GM19025 (cell line): ENCODE results near the gene NRXN2.
A peak's percentile ranks its signal among the peaks of the same experiment; 100 is the strongest.

Experiments
- ATAC-seq: cut with Tn5 transposase; IDR thresholded peaks from one replicate; pipeline ENCODE4 v1.9.1; 2021; ENCODE audit warnings: mild to moderate bottlenecking, low read depth, moderate library complexity; ENCODE audit not compliant: unreplicated experiment

The NRXN2 gene

DNA sequence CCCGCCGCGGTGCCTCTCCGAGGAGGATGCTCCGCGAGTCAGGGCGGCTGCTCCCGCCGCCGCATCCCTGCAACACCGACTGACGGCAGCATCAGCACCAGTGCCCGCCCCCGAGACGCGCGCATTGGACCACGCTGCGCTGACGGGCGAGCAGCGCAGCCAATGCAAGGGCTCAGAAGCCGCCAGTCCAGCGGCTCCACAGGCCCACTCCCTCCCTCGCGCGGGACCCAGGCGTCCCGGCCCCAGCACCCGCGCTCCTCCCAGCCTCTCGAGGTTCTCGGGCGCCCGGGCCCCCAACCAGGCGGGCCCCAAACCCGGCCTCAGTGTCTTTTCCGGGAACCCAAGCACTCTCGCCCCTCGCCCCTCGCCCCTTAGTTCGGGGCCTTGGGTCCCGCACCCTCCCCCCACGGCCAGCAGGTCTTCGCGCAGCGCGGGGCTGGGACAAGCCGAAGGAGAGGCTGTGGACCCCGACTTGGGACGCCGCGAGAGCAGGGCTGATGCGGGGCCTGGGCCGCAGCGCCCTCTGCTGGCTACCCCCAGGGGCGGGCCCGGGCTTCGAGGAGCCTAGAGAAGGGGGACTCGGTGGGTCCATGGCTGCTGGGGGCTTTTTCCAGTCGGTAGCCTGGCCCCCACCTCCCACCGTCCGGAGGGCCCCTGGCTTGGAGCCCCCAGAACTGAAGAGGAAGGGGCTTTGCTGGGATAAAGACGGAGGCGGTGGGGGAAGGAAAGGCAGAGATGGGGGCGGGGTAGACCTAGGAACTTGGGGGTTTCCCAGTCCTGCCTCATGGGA, at the start of gene NRXN2:
Gene NRXN2, minus strand, starts transcription at position 81 of the 790 bp plus-strand sequence. CDS start 9,498 bp downstream, outside the sequence.
- ATAC-seq, result peak; percentile 93

DNA sequence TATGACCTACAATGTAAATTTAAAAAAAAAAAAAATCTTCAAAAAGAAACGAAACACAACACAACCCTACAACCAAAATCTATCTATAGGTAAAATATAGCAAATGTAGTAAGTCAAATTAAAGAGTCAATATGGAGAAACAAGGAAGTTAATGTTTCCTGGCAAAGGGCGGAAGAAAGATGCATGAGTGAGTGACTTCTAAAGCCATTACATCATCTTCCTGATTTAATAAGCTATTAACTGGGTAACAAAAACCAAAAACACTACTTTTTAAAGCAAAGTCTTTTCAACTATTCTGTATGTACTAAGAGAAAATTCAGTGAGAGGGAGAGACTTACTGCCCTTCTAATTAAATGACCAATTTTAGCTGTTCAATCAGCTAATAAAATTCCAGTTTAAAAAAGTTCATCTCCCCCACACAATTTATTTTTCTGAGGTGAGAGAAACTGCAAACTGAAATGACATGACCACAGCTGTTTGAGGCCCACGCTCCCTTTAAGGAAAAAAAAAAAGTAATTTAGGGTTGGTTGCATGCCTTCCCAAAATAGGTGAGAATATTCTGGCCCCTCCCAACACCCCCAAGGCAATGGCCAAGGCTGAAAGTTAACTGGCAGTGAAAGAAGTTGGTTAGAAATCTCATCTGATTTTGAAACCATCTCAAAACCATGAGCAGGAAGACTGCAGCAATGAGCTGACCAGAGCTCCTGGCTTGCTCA, 49.5 kb upstream of the NRXN2 start:
- ATAC-seq, result no peak

DNA sequence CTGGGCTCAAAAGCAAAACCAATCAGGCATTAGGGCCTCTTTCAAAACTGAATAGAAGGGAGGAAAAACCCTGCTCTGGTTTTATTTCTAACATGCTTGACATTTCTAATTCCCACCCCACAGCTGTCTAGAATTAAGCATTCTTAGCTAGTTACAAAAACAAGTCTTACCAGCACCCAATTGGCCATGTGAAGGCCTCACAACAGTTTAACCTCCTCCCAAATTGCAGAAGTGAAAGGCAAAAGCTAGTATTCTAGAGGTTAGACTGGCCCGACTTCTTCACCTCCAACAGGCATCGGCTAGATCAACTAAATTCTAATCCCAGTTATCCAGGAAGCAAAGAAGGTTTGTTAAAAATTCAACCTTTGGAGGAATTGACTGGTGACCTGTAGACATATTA, 48.9 kb upstream of the NRXN2 start:
- ATAC-seq, result no peak

DNA sequence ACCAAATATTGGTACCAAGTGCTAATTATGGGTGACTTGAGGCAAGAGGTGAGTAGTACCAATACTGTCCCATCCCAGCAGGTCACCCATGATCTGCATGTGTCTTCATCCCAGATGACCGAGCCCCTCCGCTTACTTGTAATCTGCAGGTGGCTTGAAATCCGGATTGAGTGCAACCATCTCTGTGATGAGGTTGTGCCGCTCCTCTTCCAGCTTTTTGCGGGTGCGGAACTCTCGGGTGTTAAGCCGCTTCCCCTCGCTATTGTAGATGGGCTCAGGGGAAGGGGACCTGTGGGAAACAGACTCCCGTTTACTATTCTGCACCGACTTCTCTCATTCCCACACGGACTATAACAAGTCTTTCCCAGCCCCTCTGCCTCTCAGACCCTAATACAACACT, 47.1 kb upstream of the NRXN2 start:
- no peak for ATAC-seq

DNA sequence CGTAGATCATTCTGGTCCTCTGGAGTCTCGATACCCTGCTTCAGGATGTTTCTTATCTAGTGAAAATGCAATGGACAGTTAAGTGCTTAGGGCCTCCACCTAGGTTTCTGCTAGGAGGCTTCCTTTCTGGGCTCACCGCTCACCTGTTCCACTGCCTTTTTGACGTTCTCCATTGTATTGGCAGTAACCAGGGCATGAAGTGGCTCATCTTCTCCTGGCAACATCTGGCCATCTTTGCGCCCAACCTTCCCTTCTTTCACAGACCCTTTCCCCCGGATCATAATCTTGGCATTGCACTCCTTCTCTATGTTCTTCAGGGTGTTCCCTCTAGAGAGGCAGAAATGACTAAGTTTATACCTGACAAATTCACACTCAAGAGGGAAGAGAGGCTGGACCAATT, 46.3 kb upstream of the NRXN2 start:
- no peak for ATAC-seq

DNA sequence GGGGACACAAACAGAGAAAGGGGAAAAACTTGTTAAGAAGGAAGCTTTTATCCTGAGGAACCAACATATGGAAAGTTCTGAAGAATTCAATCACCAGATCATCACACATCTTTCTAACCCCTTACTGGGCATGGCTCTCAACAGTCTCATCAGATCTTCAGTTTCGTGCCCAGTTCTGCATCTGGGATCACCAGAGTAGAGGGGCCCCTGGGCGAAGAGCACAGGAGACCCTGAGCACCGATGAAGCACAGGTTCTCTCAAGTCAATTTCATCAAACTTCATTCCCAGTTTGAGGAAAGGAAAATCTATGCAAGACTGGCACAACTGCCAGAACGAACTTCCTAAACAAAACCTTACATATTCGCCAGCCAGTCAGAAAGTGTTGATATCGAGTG, 45.3 kb upstream of the NRXN2 start:
- ATAC-seq, result no peak

DNA sequence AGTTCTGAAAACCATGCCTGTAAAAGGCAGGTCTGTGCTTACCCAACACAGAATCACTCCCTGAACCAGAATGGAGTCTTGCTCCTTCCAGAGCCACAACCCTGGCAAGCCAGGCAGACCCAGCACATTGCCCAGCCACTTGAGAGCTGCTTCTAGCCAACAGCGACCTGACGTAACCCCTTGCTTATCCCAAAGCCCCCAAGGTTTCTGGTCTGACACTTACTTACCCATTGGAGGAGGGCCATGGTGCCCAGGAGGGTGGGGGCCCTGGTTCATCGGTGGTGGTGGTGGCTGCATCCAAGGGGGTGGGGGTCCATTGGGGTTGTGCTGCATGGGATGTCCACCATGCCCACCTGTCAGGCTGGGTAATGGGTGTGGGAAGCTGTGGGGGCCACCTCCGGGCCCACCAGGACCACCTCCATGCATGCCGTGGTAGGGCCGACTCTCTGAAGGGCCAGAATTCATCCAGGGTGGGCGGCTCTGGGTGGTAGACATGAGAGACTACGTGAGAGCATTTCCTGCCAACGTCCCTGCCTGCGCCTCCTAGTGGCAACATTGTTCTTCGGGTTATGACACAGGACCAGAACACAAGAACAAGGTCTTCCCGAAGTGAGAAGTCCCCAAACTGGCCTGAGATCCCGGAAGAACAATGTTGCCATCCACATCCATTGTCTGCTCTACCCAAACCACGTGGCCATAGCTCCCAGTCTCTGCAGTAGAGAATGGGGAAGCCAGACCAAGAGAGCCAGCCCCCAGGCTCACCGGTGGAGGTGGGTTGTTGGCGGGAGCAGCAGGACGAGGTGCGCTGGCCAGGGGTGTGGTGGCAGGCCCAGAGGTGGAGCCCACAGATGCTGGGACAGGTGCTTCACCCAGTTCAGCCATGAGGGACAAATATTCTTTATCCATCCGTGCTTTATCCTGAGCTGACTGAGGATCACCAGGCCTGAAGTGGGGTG, 44.6 kb upstream of the NRXN2 start:
- no peak for ATAC-seq

DNA sequence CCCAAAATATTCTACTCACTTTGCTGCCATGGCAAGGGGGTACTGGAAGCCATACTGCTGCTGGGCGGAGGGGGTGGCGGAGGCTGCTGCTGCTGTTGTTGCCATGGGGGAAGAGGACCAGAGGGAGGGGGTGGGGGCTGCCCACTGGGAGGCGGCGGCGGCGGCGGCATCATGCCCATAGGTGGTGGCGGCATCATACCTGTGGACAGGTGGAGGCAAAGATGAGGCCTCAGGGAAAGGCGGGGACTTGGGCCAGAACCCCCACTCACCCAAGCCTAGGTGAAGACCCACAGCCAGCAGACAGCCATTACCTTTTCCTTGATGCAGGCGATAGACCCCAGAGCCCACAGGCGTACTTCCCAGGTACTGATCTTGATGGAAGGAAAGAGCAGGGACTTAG, 43.9 kb upstream of the NRXN2 start:
- ATAC-seq, result no peak

DNA sequence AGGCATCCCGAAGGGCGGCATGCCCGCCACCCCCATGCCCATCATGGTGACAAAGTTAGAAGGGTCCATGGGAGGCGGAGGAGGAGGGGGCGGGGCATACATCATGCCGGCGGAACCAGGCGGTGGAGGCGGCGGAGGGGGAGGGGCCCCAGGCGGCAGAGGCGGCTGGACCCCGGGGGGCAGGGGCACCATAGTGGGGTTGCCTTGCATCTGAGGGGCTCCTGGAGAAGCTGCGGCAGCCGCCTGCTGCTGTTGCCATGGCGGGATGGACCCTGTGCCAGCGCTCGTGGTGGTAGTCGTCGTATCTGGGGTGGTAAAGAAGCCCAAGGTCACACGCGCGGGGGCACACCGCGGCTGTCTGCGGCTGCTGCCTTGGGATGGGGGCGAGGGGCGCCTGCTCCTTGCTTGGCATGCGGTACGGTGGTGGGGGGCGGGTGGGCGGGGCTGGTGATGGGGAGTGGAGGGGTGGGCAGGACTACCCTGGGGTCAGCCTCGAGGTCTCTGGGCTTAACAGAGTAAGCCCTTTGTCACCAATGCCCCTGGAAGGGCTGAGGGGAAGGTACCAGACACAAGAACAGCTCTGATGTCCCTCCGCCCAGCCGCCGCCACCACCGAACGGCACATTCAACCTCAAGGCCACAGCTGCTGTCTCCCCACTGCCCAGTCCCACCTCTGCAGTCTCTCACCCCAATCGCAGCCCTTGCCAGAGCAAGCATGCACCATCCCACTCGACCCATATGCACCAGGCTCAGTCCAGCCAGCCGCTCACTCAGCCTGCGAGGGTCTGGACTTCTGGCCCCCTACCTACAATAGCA, 43.1 kb upstream of the NRXN2 start:
- ATAC-seq, result no peak

DNA sequence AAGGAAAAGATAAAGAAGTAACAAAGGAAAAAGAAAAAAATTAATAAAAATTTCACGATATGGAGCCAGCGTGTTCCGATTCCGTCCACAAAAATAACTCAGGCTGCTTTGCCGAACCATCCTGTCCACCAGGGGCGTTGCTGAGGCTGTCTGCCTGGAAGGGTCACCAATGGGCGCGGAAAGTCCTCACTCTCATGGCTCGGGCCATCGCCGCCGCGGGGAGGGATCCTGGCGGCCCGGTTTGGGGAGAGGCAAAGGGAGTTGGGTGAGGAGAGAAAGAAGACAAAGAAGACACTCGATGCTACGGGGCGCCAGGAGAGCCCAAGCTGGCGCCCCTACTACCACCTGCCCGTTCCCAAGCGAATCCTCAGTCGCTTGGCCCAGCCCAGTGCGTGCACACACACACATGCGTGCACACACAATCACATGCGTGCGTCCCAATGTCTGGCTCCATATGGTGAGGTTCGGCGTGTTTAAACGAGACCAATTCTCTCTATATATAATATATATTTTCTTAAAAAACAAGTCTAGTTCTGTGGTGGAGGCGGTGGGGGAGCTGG, 42.4 kb upstream of the NRXN2 start:
- ATAC-seq, result no peak

DNA sequence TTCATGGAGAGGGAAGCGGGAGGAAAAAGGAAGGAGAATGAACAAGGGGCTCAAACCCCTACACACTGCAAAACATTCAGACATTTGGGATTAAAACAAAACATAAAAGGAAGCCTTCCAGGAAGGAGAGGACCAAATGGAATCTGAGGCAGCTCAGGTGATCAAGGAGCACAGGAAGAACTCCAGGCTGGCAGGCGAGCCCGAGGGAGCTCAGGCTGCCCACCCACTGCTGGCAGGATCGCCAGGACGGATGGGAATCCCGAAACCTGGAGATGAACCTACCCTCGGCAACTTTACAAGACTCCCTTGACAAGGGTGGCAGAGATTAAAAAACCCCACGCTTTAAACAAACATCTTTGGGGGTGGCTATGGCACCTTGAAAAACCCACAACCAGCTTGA, 41.8 kb upstream of the NRXN2 start:
- ATAC-seq, result no peak

DNA sequence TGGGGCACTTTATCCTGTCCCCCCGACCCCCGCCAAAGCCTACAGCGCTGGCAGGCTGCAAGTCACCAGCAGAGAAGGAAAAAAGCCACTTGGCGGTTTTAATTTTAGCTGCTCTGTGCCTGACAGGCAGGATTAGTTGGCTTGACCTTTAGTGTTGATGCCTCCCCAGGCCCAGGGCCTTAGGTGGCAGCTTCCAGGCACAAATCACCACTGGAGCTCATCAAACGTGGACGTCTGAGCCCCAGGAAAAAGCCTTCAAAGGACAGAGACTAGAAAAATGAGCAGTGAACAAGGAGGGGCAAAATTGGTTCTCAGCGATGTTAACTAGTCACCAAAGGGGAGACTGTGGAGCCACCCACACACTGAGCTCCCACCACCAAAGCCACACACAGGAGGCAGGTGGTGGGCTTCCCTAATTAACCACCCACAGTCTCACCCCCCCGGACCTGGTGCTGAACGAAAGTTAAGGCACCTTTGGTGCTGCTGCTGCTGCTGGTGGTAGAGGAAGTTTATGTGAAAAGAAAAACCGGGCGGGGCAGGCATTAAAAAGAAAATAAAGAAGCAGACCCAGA, 41.1 kb upstream of the NRXN2 start:
- ATAC-seq, result no peak

DNA sequence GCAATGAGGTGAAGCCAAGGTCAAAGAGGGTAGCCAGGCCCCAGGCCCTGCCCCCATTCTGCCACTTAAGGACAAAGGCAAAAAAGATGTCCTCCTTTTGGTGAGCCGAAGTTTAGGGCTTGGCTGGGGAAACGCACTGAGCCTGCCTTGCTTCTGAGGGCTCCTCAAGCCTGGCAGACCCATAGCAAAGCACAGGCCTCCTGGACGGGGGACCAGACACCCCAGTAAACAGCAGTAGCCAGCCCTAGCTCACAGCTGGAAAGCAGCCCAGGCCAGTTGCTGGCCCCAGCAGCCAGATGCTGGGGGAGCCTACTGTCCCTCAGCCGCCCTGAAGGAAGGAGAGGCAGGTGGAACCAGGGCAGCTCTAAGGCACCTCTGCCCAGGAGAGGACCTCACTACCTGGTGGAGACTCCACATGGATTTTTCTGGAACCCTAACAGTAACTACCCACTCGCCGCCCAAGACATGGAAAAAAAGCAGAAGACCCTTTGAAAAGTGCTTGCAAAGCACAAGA, 40.6 kb upstream of the NRXN2 start:
- no peak for ATAC-seq

DNA sequence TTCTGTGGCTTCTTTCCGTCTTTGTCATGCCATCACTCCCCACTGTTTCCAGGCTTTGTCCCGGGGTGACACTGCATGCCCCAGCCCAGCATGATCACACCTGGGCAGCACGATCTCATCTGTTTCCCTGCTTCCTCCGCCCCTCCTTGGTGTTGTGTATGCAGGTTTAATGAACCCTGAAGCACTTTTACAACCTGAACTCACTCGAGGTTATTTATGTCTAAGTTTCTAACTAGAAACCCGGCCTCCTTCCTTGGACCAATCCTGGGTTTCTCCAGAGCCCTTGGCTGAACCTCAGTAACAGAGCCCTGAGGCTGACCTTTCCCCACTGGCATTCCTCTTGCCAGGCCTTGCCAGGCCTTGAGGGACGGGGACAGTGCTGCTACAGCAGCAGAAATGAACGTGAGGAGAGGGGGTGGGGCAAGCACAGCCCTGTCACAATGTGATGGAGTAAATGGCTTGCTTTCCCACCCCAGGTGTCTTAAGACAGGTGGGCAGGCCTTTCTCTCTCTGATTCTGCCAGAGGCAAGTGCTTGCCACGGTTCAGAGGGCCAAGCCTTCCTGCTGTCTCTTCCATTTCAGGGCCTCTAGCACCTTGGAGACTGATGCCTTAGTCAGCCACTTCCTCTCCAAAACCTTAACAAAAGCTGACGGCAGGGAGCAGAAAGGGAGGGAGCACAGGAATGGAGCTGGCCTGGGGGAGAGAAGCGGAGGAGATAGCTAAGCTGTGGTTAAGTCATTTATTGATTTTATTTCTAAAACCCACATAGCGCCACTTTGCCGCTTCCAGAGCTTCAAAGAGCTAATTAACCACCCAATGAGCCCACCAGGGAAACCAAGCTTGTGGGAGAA, 39.9 kb upstream of the NRXN2 start:
- ATAC-seq, result no peak

DNA sequence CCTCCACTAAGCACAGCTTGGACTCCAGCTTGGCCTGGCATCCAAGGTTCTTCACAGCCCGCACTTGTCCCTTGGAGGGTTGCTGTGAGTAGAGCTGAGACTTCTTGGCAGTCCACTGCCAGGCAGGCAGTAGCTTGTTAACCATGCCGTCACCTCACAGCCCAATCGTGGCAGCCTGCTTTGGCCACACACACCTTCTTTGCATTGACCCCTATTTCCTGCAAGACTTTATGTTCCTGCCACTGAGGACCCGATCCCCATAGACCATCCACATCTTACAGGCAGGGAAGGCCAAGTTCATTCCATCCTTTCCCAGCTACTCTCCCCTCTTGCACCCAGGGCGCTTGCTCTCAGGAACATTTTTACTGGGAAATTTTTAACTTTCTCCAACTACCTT, 39.3 kb upstream of the NRXN2 start:
- no peak for ATAC-seq

DNA sequence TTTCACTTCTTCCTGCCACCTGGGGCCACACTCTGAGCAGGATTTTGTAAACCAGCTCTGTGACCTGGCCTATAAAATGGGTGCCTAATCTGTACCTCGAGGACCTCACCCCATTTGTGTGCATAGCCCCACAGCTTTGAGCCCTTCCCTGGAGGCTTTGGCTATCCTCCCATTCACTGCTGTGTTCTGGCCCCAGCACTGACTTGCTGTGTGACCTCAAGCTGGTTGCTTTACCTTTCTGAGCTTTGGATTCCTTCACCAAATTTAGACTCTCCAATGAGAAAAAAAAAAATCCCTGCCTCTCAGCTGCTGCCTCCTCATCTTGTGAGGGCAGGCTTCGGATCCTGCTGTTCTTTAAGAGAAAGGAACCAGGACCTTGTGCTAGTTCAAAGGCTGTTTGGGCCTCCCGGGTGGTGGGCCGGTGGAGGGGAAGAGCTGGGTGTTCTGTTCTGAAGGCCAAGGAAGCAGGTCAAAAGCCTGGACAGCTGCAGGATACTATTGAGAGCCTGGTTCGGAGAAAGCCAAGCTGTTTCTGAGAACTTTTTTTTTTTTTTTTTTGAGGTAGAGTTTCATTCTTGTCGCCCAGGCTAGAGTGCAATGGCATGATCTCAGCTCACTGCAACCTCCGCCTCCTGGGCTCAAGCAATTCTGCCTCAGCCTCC, 37.9 kb upstream of the NRXN2 start:
- no peak for ATAC-seq

DNA sequence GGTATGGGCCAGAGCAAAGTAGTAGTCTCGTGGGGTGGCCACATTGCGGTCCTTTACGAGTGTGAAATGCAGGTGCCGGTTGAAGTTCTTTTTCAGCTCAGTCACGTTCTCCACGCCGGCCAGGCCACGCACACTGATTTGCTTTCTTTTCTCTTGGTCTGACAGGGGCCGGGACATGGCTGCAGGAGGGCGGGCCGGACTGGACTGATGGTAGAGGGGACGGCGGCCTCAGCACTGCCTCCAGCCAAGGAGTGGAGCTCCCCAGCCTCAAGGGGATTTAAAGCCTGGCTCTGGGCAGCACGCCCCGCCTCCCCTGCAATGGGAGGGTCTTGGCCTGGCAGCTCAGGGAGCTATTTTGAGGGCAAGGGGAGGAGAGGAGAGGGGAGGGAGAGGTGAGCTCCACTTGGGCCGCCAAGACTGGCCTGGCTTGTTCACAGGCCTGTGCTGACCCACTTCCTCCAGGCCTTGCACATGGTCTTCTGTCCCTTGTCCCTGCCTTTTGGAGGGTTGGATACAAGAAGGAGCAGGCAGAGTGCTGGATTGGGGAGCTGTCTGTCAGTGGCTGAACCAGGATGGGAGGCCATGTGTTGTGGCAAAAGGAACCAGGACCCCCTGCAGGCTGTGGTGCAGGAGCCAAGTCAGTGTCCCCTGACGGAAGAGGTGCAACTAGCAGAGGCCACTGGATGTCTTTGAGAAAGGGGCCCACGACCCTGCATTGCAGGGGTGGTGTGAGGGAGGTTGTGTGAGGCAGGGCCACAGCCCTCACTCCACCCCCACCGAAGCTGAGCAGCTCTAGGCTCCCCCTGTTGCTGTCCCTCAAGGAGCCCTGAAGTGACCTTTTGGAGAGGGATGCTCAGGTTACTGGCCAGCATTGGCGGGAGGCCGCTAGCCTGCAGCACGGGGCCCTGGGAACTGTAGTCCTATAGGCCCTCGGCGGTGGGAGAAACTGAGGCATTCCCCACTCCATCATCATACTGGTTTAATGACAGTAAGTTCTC, 37.0 kb upstream of the NRXN2 start, which contains the start of gene PYGM:
Gene PYGM, minus strand, starts transcription at position 253 of the 998 bp plus-strand sequence. Its CDS starts 76 bp downstream, at position 177.
- ATAC-seq, result no peak
